Prostate gland (tissue), 2 donors: Measurements from ENCODE around the gene QSOX1.
A peak's percentile ranks its signal among the peaks of the same experiment; 100 is the strongest.

Source experiments
- POLR2A ChIP-seq: fragments of 450-650 bp; IDR thresholded peaks from one replicate; pipeline ENCODE4 v1.6.1; 2016; ENCODE audit warnings: antibody characterized with exemption, mild to moderate bottlenecking
- TF ChIP-seq, protein P1 (sequence below), 4 experiments: fragments of 200-600 bp in 2 of 4; fragments of 450-650 bp in 2 of 4; sonication (generic) in 2 of 4; IDR thresholded peaks; 1 replicate in 3 of 4; 2 replicates in 1 of 4; pipeline ENCODE4 v1.5.1; 2016 to 2019; ENCODE audit warnings: antibody characterized with exemption in 4 of 4, mild to moderate bottlenecking in 2 of 4, moderate library complexity in 2 of 4

DNA sequence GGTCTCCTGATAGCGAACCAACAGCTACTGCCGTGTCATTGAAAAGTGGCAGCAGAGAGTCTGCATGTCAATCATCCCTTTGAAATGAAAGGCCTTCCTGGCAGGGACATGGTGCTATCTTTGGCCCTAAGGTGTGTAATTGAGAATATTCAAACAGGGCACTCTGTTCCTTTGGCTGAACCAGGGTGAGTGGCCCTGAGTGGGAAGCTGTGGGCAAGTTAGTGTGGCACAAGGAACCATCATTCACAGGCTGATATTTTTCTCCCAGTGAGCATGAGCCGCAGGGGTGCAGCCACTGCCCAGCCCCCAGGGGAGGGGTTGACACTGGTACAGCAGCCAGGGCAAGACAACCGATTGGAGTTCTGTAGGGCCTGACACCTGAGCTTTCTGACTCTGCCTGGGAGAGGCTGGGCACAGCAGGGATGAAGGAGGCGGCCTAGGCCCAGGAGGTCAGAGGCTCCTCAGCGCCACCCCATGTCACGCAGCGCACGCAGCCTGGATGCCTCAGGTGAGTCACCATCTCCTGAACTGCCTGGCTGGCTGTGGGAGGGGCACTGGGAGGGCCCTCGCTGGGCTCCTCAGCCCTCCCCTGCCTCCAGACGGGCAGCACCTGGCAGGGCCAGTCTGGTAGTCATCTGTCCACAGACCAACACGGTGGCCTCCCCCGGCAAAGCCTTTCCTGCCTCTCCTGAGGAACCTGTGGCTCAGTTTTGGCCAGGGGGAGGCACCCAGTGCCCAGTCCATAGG lies 13.2 kb downstream of the QSOX1 start:
- TF ChIP-seq, protein P1, sequence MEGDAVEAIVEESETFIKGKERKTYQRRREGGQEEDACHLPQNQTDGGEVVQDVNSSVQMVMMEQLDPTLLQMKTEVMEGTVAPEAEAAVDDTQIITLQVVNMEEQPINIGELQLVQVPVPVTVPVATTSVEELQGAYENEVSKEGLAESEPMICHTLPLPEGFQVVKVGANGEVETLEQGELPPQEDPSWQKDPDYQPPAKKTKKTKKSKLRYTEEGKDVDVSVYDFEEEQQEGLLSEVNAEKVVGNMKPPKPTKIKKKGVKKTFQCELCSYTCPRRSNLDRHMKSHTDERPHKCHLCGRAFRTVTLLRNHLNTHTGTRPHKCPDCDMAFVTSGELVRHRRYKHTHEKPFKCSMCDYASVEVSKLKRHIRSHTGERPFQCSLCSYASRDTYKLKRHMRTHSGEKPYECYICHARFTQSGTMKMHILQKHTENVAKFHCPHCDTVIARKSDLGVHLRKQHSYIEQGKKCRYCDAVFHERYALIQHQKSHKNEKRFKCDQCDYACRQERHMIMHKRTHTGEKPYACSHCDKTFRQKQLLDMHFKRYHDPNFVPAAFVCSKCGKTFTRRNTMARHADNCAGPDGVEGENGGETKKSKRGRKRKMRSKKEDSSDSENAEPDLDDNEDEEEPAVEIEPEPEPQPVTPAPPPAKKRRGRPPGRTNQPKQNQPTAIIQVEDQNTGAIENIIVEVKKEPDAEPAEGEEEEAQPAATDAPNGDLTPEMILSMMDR (IDR thresholded peaks at IDR 0.05) = no peak
- TF ChIP-seq POLR2A = peak; percentile 42
